T-helper 17 cell (primary cell): ENCODE measurements around the gene PLPP4. TPM values are rescaled to one million over a fixed set of nuclear protein-coding genes. Genes with fewer than 3 reads are reported as not detected.

Experiments
- ATAC-seq: fragments of 150-1000 bp; cut with Tn5 transposase; 2 replicates; pipeline ENCODE4 v1.10.0; 2021; ENCODE audit warnings: mild to moderate bottlenecking, moderate library complexity
- DNase-seq, 3 donors: peaks; one replicate each; pipeline versions ENCODE4 v3.0.0 to v3.0.0-alpha.2; 2020 to 2021
- H3K9me3 ChIP-seq: one replicate; pipeline ENCODE4 v1.7.0; 2013; ENCODE audit warnings: low read length, mild to moderate bottlenecking; ENCODE audit not compliant: control insufficient read depth, poor library complexity, severe bottlenecking
- H3K27ac Mint-ChIP-seq: one replicate; pipeline ENCODE4 v1.8.0; 2022; ENCODE audit warnings: mild to moderate bottlenecking, moderate library complexity, mixed read lengths
- H3K27me3 Mint-ChIP-seq: one replicate; pipeline ENCODE4 v1.8.0; 2022; ENCODE audit warnings: mixed read lengths
- H3K36me3 Mint-ChIP-seq: one replicate; pipeline ENCODE4 v1.8.0; 2022; ENCODE audit warnings: low read depth, mixed read lengths
- H3K4me1 Mint-ChIP-seq: one replicate; pipeline ENCODE4 v1.8.0; 2022; ENCODE audit warnings: mild to moderate bottlenecking, mixed read lengths
- H3K4me3 Mint-ChIP-seq: one replicate; pipeline ENCODE4 v1.8.0; 2022; ENCODE audit warnings: mild to moderate bottlenecking, moderate library complexity, mixed read lengths
- total RNA-seq, 4 donors: library from RNA in 2 of 4; stranded (reverse) in 2 of 4; gene quantifications; one replicate each; pipeline ENCODE4 v1.2.3 and lab custom pipeline; 2022 to 2026

PLPP4 gene
- total RNA-seq, 2 donors from 2014 or later = not detected

GRCh38 chr10:120432209-120432608 lies 24.8 kb upstream of the PLPP4 start:
- Mint-ChIP-seq H3K36me3 (no peaks in the 10 kb centered on the region), H3K4me1 (peaks cover 2% of the 10 kb centered on the region), H3K27me3 (peaks cover 42% of the 10 kb centered on the region), H3K4me3 (no peak overlapping the region), H3K27ac (no peak overlapping the region)
- DNase-seq = no peak
- H3K9me3 ChIP-seq = no peaks in the 10 kb centered on the region
- ATAC-seq = no peak

GRCh38 chr10:120433141-120433540 lies 23.9 kb upstream of the PLPP4 start:
- Mint-ChIP-seq H3K4me1 (peaks cover 2% of the 10 kb centered on the region), H3K4me3 (no peak overlapping the region)

GRCh38 chr10:120436439-120437112 lies 20.5 kb upstream of the PLPP4 start:
- Mint-ChIP-seq H3K27ac (no peak overlapping the region), H3K27me3 (peaks cover 25% of the 10 kb centered on the region), H3K36me3 (no peaks in the 10 kb centered on the region), H3K4me1 (no peaks in the 10 kb centered on the region), H3K4me3 (no peak overlapping the region)
- ATAC-seq (no peak), DNase-seq (no peak)
- no peaks in the 10 kb centered on the region for H3K9me3 ChIP-seq

More at GRCh38 chr10:120433141-120433540, 23.9 kb upstream of the PLPP4 start:
- Mint-ChIP-seq H3K27ac (no peak overlapping the region), H3K36me3 (no peaks in the 10 kb centered on the region), H3K27me3 (peaks cover 42% of the 10 kb centered on the region)
- DNase-seq = no peak
- no peaks in the 10 kb centered on the region for H3K9me3 ChIP-seq
- ATAC-seq = no peak

DNA sequence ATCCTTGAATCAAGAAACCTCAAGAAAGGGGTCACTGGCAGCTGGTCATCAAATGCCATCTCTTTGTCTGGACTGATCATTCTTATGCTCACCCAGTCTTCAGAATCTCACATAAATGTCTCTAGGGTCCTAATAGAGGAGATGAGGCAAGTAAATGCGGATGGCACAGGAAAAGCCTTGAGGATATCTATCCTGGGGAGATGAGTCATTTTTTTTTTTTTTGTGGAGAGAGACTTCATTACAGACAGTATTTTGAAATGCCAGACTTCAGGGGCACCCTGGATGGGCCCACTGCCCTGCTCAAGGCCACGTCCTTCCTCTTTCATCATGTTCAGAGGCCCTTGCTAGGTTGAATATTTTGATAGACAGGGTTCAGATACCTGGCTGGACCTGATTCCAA lies 19.5 kb upstream of the PLPP4 start:
- H3K9me3 ChIP-seq = no peaks in the 10 kb centered on the region
- peaks cover 17% of the 10 kb centered on the region for H3K27me3 Mint-ChIP-seq
- H3K4me3 Mint-ChIP-seq = no peak overlapping the region
- H3K36me3 Mint-ChIP-seq = no peaks in the 10 kb centered on the region
- DNase-seq (no peak), ATAC-seq (no peak)
- H3K27ac Mint-ChIP-seq = no peak overlapping the region
- no peaks in the 10 kb centered on the region for H3K4me1 Mint-ChIP-seq

- ATAC-seq = no peak
- H3K4me3 Mint-ChIP-seq = no peak overlapping the region
- peaks cover 2% of the 10 kb centered on the region for H3K4me1 Mint-ChIP-seq
- peaks cover 19% of the 10 kb centered on the region for H3K27me3 Mint-ChIP-seq
- peaks cover 2% of the 10 kb centered on the region for H3K36me3 Mint-ChIP-seq
- H3K9me3 ChIP-seq = no peaks in the 10 kb centered on the region
- H3K27ac Mint-ChIP-seq = no peak overlapping the region
- DNase-seq = no peak
Observed at GRCh38 chr10:120451968-120452367, 5.1 kb upstream of the PLPP4 start.

DNA sequence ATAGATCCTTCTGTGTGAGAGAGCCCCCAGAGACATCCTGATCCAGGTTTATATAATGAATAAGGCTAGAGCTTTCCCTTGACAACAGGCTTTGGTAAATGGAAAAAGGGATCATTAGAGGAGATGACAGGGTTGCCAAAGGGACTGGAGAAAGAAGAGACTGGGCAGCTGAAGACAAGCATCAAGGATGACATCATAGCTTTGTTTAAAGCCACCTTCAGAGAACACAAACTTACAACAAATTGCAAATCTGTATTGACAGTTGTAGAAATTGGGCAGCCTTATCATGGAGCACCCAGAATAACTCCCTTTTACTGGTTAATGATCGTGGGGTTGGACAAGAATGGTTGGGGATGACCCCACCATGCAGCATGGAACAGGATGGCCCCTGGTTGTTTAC lies 3.7 kb upstream of the PLPP4 start:
- Mint-ChIP-seq H3K4me3 (no peak overlapping the region), H3K27ac (no peak overlapping the region), H3K36me3 (peaks cover 2% of the 10 kb centered on the region), H3K27me3 (peaks cover 27% of the 10 kb centered on the region), H3K4me1 (peaks cover 2% of the 10 kb centered on the region)
- ATAC-seq (no peak), DNase-seq (no peak)
- H3K9me3 ChIP-seq = no peaks in the 10 kb centered on the region

DNA sequence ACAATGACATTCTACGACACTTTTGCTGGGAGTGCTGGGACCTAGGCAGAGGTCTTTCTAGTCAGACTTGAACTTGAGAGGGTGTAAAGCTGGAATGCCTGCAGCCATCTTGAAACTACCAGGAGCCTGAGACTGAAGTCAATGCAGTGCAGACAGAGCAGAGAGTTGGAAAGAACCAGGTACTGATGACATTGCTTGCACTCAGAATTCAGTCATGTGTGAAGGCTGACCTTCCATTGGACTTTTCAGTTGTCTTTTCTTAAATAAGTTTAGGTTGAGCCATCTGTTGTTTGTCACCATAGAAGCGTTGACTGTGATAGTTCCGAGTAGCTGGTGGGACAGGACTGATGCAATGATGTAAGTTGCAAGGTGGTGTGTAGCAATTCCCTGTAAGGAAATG lies 3.1 kb upstream of the PLPP4 start:
- Mint-ChIP-seq H3K36me3 (peaks cover 2% of the 10 kb centered on the region), H3K27ac (no peak overlapping the region), H3K4me1 (peaks cover 4% of the 10 kb centered on the region), H3K4me3 (no peak overlapping the region), H3K27me3 (peaks cover 33% of the 10 kb centered on the region)
- DNase-seq (no peak), ATAC-seq (no peak)
- H3K9me3 ChIP-seq = no peaks in the 10 kb centered on the region

DNA sequence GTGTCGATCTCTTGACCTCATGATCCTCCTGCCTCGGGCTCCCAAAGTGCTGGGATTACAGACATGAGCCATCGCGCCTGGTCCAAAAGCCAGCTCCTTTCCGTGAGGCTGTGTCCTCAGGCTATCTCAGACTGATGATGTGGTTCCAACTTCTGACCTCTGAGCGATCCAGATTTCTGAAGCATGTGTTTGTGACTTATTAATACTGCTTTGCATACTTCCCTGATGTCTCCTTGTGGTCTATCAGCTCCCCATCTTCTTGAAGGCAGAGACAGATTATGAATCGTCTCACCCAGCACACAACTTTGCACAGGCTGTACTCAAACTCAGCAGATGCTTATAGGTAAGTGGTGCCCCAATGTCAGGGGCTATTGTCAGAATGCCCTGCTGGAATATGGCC lies 2.0 kb upstream of the PLPP4 start:
- peaks cover 2% of the 10 kb centered on the region for H3K36me3 Mint-ChIP-seq
- no peaks in the 10 kb centered on the region for H3K9me3 ChIP-seq
- H3K4me1 Mint-ChIP-seq = peaks cover 4% of the 10 kb centered on the region
- H3K27me3 Mint-ChIP-seq = peaks cover 44% of the 10 kb centered on the region
- DNase-seq (no peak), ATAC-seq (no peak)
- H3K27ac Mint-ChIP-seq = no peak overlapping the region
- H3K4me3 Mint-ChIP-seq = no peak overlapping the region

- H3K4me3 Mint-ChIP-seq = no peak overlapping the region
- no peaks in the 10 kb centered on the region for H3K9me3 ChIP-seq
- no peak overlapping the region for H3K27ac Mint-ChIP-seq
- H3K27me3 Mint-ChIP-seq = peaks cover 46% of the 10 kb centered on the region
- ATAC-seq (no peak), DNase-seq (no peak)
- peaks cover 4% of the 10 kb centered on the region for H3K4me1 Mint-ChIP-seq
- peaks cover 2% of the 10 kb centered on the region for H3K36me3 Mint-ChIP-seq
Observed at GRCh38 chr10:120455606-120456005, 1.4 kb upstream of the PLPP4 start.

GRCh38 chr10:120456143-120456625 lies 843 bp upstream of the PLPP4 start:
- ATAC-seq (no peak), DNase-seq (no peak)
- Mint-ChIP-seq H3K4me3 (peak overlapping the region; percentile 19), H3K4me1 (peaks cover 4% of the 10 kb centered on the region), H3K27me3 (peaks cover 46% of the 10 kb centered on the region), H3K27ac (no peak overlapping the region), H3K36me3 (peaks cover 2% of the 10 kb centered on the region)
- no peaks in the 10 kb centered on the region for H3K9me3 ChIP-seq

GRCh38 chr10:120457431-120458172 lies 575 bp downstream of the PLPP4 start:
- H3K27me3 Mint-ChIP-seq = peaks cover 46% of the 10 kb centered on the region
- DNase-seq (no peak), ATAC-seq (no peak)
- no peaks in the 10 kb centered on the region for H3K9me3 ChIP-seq
- H3K4me1 Mint-ChIP-seq = peaks cover 4% of the 10 kb centered on the region
- peak overlapping the region; percentile 15 for H3K4me3 Mint-ChIP-seq
- peaks cover 2% of the 10 kb centered on the region for H3K36me3 Mint-ChIP-seq
- no peak overlapping the region for H3K27ac Mint-ChIP-seq

GRCh38 chr10:120458432-120458831 lies 1.4 kb downstream of the PLPP4 start:
- Mint-ChIP-seq H3K4me1 (peaks cover 4% of the 10 kb centered on the region), H3K27me3 (peaks cover 46% of the 10 kb centered on the region), H3K27ac (no peak overlapping the region), H3K4me3 (peak overlapping the region; percentile 19), H3K36me3 (peaks cover 2% of the 10 kb centered on the region)
- ATAC-seq = no peak
- no peak for DNase-seq
- H3K9me3 ChIP-seq = no peaks in the 10 kb centered on the region

DNA sequence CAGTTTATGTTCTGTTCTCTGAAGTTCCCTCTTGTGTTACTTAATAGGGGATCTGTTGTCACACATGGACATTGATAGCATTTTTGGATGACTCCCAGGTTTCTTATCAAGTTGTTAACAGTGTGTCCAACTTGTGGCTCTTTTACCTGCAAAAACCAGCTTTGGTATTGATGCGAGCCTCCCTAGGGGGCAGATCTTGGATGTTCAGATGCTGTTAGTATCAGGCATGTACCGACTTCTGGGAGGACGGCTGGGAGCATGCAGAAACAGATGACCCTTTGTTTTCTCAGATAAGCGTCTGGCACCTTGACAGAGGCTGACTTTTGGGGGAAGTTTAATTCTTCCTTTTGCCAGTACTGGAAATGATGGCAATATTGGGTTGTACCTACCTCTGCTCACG lies 2.2 kb downstream of the PLPP4 start:
- peaks cover 2% of the 10 kb centered on the region for H3K36me3 Mint-ChIP-seq
- DNase-seq (no peak), ATAC-seq (no peak)
- no peaks in the 10 kb centered on the region for H3K9me3 ChIP-seq
- H3K4me3 Mint-ChIP-seq = no peak overlapping the region
- H3K27ac Mint-ChIP-seq = no peak overlapping the region
- H3K4me1 Mint-ChIP-seq = peaks cover 4% of the 10 kb centered on the region
- H3K27me3 Mint-ChIP-seq = peaks cover 46% of the 10 kb centered on the region

- DNase-seq (no peak), ATAC-seq (no peak)
- Mint-ChIP-seq H3K27ac (no peak overlapping the region), H3K4me3 (no peak overlapping the region), H3K27me3 (peaks cover 39% of the 10 kb centered on the region), H3K4me1 (peaks cover 4% of the 10 kb centered on the region), H3K36me3 (peaks cover 2% of the 10 kb centered on the region)
- H3K9me3 ChIP-seq = no peaks in the 10 kb centered on the region
Observed at GRCh38 chr10:120460186-120460585, 3.2 kb downstream of the PLPP4 start.
